ENCODE results near the gene SERBP1. TPM values are rescaled to one million over a fixed set of nuclear protein-coding genes. Genes with fewer than 3 reads are reported as not detected.
"Not testable (repeated sequence)": the region's sequence is repeated elsewhere in the genome, so short reads cannot be mapped to it uniquely, and the experiment has no call there.

The SERBP1 gene
- polyA plus RNA-seq, 1 donor from 2014 or later: 150 TPM

GRCh38 chr1:67451356-67451755 lies 21.2 kb upstream of the SERBP1 start:
- Histone ChIP-seq H3K27me3 (ENCODE audit: insufficient read depth, low read depth, low read length) (no peaks in the 10 kb centered on the region), H3K4me3 (ENCODE audit: low read length) (no peak overlapping the region), H4K20me1 (ENCODE audit: insufficient read depth) (no peaks in the 10 kb centered on the region), H3K27ac (ENCODE audit: low read length) (no peak overlapping the region), H3K4me2 (ENCODE audit: low read length) (no peak overlapping the region), H3K9me3 (ENCODE audit: low read length) (no peaks in the 10 kb centered on the region), H3K9me2 (ENCODE audit: insufficient read depth, low read length) (no peaks in the 10 kb centered on the region), H3F3A (ENCODE audit: insufficient read depth, low read length, poor library complexity, severe bottlenecking) (no peaks in the 10 kb centered on the region), H3K36me3 (ENCODE audit: insufficient read depth, low read length) (no peaks in the 10 kb centered on the region), H3K79me2 (replicated peaks; ENCODE audit: insufficient read depth, low read length) (no peaks in the 10 kb centered on the region), H2AFZ (ENCODE audit: low read depth, low read length) (no peak overlapping the region), H3K9ac (ENCODE audit: low read length) (no peak overlapping the region)
- TF ChIP-seq POLR2AphosphoS5 (IDR thresholded peaks at IDR 0.05) (no peak), EZH2 (IDR thresholded peaks at IDR 0.05; ENCODE audit: borderline replicate concordance, insufficient read depth, low read length, poor library complexity, severe bottlenecking) (no peak), SMC3 (conservative IDR thresholded peaks at IDR 0.05; ENCODE audit: poor library complexity) (no peak)

- Histone ChIP-seq H3K9me2 (ENCODE audit: insufficient read depth, low read length) (no peaks in the 10 kb centered on the region), H4K20me1 (ENCODE audit: insufficient read depth) (no peaks in the 10 kb centered on the region), H3K4me2 (ENCODE audit: low read length) (no peak overlapping the region), H3K79me2 (replicated peaks; ENCODE audit: insufficient read depth, low read length) (no peaks in the 10 kb centered on the region), H3K27ac (ENCODE audit: low read length) (no peak overlapping the region), H3K4me3 (ENCODE audit: low read length) (no peak overlapping the region), H2AFZ (ENCODE audit: low read depth, low read length) (no peak overlapping the region), H3K27me3 (ENCODE audit: insufficient read depth, low read depth, low read length) (no peaks in the 10 kb centered on the region), H3F3A (ENCODE audit: insufficient read depth, low read length, poor library complexity, severe bottlenecking) (no peaks in the 10 kb centered on the region), H3K36me3 (ENCODE audit: insufficient read depth, low read length) (no peaks in the 10 kb centered on the region), H3K9ac (ENCODE audit: low read length) (no peak overlapping the region), H3K9me3 (ENCODE audit: low read length) (no peaks in the 10 kb centered on the region)
- TF ChIP-seq EZH2 (IDR thresholded peaks at IDR 0.05; ENCODE audit: borderline replicate concordance, insufficient read depth, low read length, poor library complexity, severe bottlenecking) (no peak), EP300 (conservative IDR thresholded peaks at IDR 0.05; ENCODE audit: poor library complexity, severe bottlenecking) (no peak), SMC3 (conservative IDR thresholded peaks at IDR 0.05; ENCODE audit: poor library complexity) (no peak), TAF1 (IDR thresholded peaks at IDR 0.05; ENCODE audit: low read depth) (no peak), RAD21 (conservative IDR thresholded peaks at IDR 0.05) (no peak), MXI1 (conservative IDR thresholded peaks at IDR 0.05; ENCODE audit: poor library complexity, severe bottlenecking) (no peak), POLR2AphosphoS5 (IDR thresholded peaks at IDR 0.05) (no peak), REST (IDR thresholded peaks at IDR 0.05; ENCODE audit: borderline replicate concordance) (no peak), CTCF (IDR thresholded peaks at IDR 0.05; ENCODE audit: poor library complexity, severe bottlenecking) (no peak)
Measured at GRCh38 chr1:67446893-67447292, 16.7 kb upstream of the SERBP1 start.

GRCh38 chr1:67446014-67446413 lies 15.8 kb upstream of the SERBP1 start:
- not testable (repeated sequence) for H3K4me2 ChIP-seq (ENCODE audit: low read length); H3K9me3 ChIP-seq (ENCODE audit: low read length); H3K79me2 ChIP-seq (replicated peaks; ENCODE audit: insufficient read depth, low read length)

More at GRCh38 chr1:67446014-67446413, 15.8 kb upstream of the SERBP1 start:
- H3K27ac ChIP-seq (ENCODE audit: low read length); H3K36me3 ChIP-seq (ENCODE audit: insufficient read depth, low read length); H3K9ac ChIP-seq (ENCODE audit: low read length); H3K4me3 ChIP-seq (ENCODE audit: low read length); H3K27me3 ChIP-seq (ENCODE audit: insufficient read depth, low read depth, low read length); H3K9me2 ChIP-seq (ENCODE audit: insufficient read depth, low read length); H4K20me1 ChIP-seq (ENCODE audit: insufficient read depth); H2AFZ ChIP-seq (ENCODE audit: low read depth, low read length); H3F3A ChIP-seq (ENCODE audit: insufficient read depth, low read length, poor library complexity, severe bottlenecking): not testable (repeated sequence)

Measured in neural cell (in vitro differentiated cells).